Body of pancreas (tissue), 4 donors: ENCODE results near the gene ADORA1. TPM values are rescaled to one million over a fixed set of nuclear protein-coding genes. Genes with fewer than 3 reads are reported as not detected.

ENCODE experiments used
- ATAC-seq: fragments of 150-250 bp; one replicate; pipeline ENCODE4 v1.9.1; 2016
- DNase-seq, 4 donors: peaks; one replicate each; pipeline ENCODE4 v3.0.0-alpha.2; 2019
- H3K27ac ChIP-seq, 4 donors: fragments of 200-600 bp; sonication (generic); 1 replicate in 3 of 4; 2 replicates in 1 of 4; pipeline versions ENCODE4 v1.5.1 to v1.6.1; 2016 to 2019; ENCODE audit warnings: mild to moderate bottlenecking in 1 of 4, mixed read lengths in 1 of 4, moderate library complexity in 1 of 4
- H3K27me3 ChIP-seq, 2 donors: fragments of 200-600 bp; sonication (generic); one replicate each; pipeline ENCODE4 v1.6.0; 2016; ENCODE audit warnings: mild to moderate bottlenecking in 1 of 2
- H3K36me3 ChIP-seq, 2 donors: fragments of 200-600 bp; sonication (generic); replicated peaks in 1 of 2; 2 replicates each; pipeline ENCODE4 v1.5.1; 2016; ENCODE audit warnings: low read depth in 2 of 2; ENCODE audit not compliant: insufficient read depth in 1 of 2
- H3K4me1 ChIP-seq: fragments of 200-600 bp; sonication (generic); one replicate; pipeline ENCODE4 v1.6.0; 2016
- H3K4me3 ChIP-seq, 2 donors: fragments of 200-600 bp; sonication (generic); 1 replicate in 1 of 2; 2 replicates in 1 of 2; pipeline ENCODE4 v1.5.1; 2016 to 2019
- H3K9me3 ChIP-seq, 3 donors: fragments of 200-600 bp; sonication (generic); 1 replicate in 2 of 3; 2 replicates in 1 of 3; pipeline ENCODE4 v1.5.1; 2016
- CTCF ChIP-seq, 7 experiments: fragments of 450-650 bp in 4 of 7; fragments of 200-600 bp in 3 of 7; sonication (generic) in 3 of 7; IDR thresholded peaks; one replicate each; pipeline ENCODE4 v1.5.1; 2016 to 2019; ENCODE audit warnings: antibody characterized with exemption in 7 of 7
- POLR2A ChIP-seq, 3 donors: fragments of 450-650 bp; IDR thresholded peaks; one replicate each; pipeline ENCODE4 v1.6.1; 2016; ENCODE audit warnings: antibody characterized with exemption in 3 of 3, mild to moderate bottlenecking in 2 of 3
- WGBS, 2 donors: methylation state at CpG; one replicate each; pipeline ENCODE4 v1.1.5; 2017; 5-methylcytosine and 5-hydroxymethylcytosine counted together
- intact Hi-C: fragments of 100-400 bp; cut with DNase I; formaldehyde crosslinking; loops from one replicate; pipeline ENCODE4 v1.15.1; 2023
- total RNA-seq, 2 donors: library from RNA; depleted of rRNA; stranded (reverse); fragments of >200 nt; gene quantifications; one replicate each; pipeline ENCODE4 v1.1.0, GENCODE V29; 2016

The ADORA1 gene
- total RNA-seq, 2 donors from 2014 or later = 16.1 to 21.1 TPM

GRCh38 chr1:203156280-203156679 lies 28.8 kb downstream of the ADORA1 start:
- 53 to 60% methylated on average over 1 of the region's 1 CpG for WGBS, 2 donors
- Histone ChIP-seq H3K36me3 (no peaks in the 10 kb centered on the region), H3K4me1 (peaks cover 14% of the 10 kb centered on the region), H3K27me3 (no peaks in the 10 kb centered on the region), H3K9me3 (no peaks in the 10 kb centered on the region), H3K27ac (no peak overlapping the region), H3K4me3 (no peak overlapping the region)
- TF ChIP-seq CTCF (IDR thresholded peaks at IDR 0.05) (no peak), POLR2A (IDR thresholded peaks at IDR 0.05) (no peak)
- intact Hi-C loops = no loop called here
- ATAC-seq = no peak
- DNase-seq = no peak

DNA sequence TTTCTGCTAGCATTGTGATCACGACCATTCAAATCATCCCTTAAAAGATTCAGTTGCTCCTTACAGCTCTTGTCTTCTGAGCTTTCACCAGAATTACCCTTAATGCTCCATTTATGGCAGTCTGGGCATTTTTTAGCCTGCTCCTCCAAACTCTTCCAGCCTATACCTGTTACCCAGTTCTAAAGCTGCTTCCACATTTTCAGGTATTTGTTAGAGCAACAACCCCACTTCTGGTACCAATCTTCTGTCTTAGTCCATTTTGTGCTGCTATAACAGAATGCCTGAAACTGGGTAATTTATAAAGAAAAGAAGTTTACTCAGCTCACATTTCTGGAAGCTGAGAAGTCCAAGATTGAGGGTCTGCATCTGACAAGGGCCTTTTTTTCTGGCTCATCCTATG lies 30.9 kb downstream of the ADORA1 start:
- H3K4me3 ChIP-seq = no peak overlapping the region
- DNase-seq (no peak), ATAC-seq (no peak)
- H3K4me1 ChIP-seq = peaks cover 5% of the 10 kb centered on the region
- WGBS, 2 donors = 88 to 89% methylated on average over 1 of the region's 1 CpG
- intact Hi-C loops = no loop called here
- no peaks in the 10 kb centered on the region for H3K27me3 ChIP-seq
- H3K36me3 ChIP-seq = no peaks in the 10 kb centered on the region
- no peaks in the 10 kb centered on the region for H3K9me3 ChIP-seq
- no peak overlapping the region for H3K27ac ChIP-seq
- TF ChIP-seq POLR2A (IDR thresholded peaks at IDR 0.05) (no peak), CTCF (IDR thresholded peaks at IDR 0.05) (no peak)

GRCh38 chr1:203158960-203159665 lies 31.6 kb downstream of the ADORA1 start:
- no peak for DNase-seq
- no peak overlapping the region for H3K4me3 ChIP-seq
- no peak for ATAC-seq
- intact Hi-C loops = no loop called here
- no peaks in the 10 kb centered on the region for H3K27me3 ChIP-seq
- no peaks in the 10 kb centered on the region for H3K36me3 ChIP-seq
- H3K27ac ChIP-seq = no peak overlapping the region
- TF ChIP-seq POLR2A (IDR thresholded peaks at IDR 0.05) (no peak), CTCF (IDR thresholded peaks at IDR 0.05) (no peak)
- no peaks in the 10 kb centered on the region for H3K9me3 ChIP-seq
- no peaks in the 10 kb centered on the region for H3K4me1 ChIP-seq
- WGBS, 2 donors = 79 to 85% methylated on average over 9 of the region's 9 CpGs

GRCh38 chr1:203159844-203160243 lies 32.3 kb downstream of the ADORA1 start:
- TF ChIP-seq POLR2A (IDR thresholded peaks at IDR 0.05) (no peak), CTCF (IDR thresholded peaks at IDR 0.05) (no peak)
- ATAC-seq (no peak), DNase-seq (no peak)
- 40 to 57% methylated on average over 1 of the region's 1 CpG for WGBS, 2 donors
- Histone ChIP-seq H3K27me3 (no peaks in the 10 kb centered on the region), H3K36me3 (no peaks in the 10 kb centered on the region), H3K27ac (no peak overlapping the region), H3K4me3 (no peak overlapping the region), H3K4me1 (no peaks in the 10 kb centered on the region), H3K9me3 (no peaks in the 10 kb centered on the region)
- intact Hi-C loops = no loop called here

GRCh38 chr1:203161175-203161574 lies 33.6 kb downstream of the ADORA1 start:
- H3K27ac ChIP-seq = no peak overlapping the region
- H3K4me1 ChIP-seq = peaks cover 5% of the 10 kb centered on the region
- DNase-seq (no peak), ATAC-seq (no peak)
- H3K4me3 ChIP-seq = no peak overlapping the region
- WGBS, 2 donors = 39 to 41% methylated on average over 6 of the region's 6 CpGs
- no peaks in the 10 kb centered on the region for H3K36me3 ChIP-seq
- TF ChIP-seq CTCF (IDR thresholded peaks at IDR 0.05) (no peak), POLR2A (IDR thresholded peaks at IDR 0.05) (no peak)
- no peaks in the 10 kb centered on the region for H3K27me3 ChIP-seq
- intact Hi-C loops = no loop called here
- no peaks in the 10 kb centered on the region for H3K9me3 ChIP-seq
